HG02571 (cell line): ENCODE measurements around the gene ARHGEF6.
A peak's percentile ranks its signal among the peaks of the same experiment; 100 is the strongest.
"Not testable (repeated sequence)": the region's sequence is repeated elsewhere in the genome, so short reads cannot be mapped to it uniquely, and the experiment has no call there.

Source experiments
- ATAC-seq: cut with Tn5 transposase; IDR thresholded peaks from one replicate; pipeline ENCODE4 v1.9.1; 2021; ENCODE audit warnings: mild to moderate bottlenecking, moderate library complexity; ENCODE audit not compliant: unreplicated experiment

ARHGEF6 gene

GRCh38 chrX:136784231-136784630, 3.5 kb upstream of the ARHGEF6 start:
- ATAC-seq = no peak

- no peak for ATAC-seq
Measured at GRCh38 chrX:136783159-136783558, 2.4 kb upstream of the ARHGEF6 start.

GRCh38 chrX:136781180-136781797, 557 bp upstream of the ARHGEF6 start:
- no peak for ATAC-seq

- ATAC-seq = no peak
Measured at GRCh38 chrX:136780241-136780640, 491 bp downstream of the ARHGEF6 start.

GRCh38 chrX:136779346-136779781, 1.4 kb downstream of the ARHGEF6 start:
- no peak for ATAC-seq

- no peak for ATAC-seq
Measured at GRCh38 chrX:136778916-136779315, 1.8 kb downstream of the ARHGEF6 start.

- no peak for ATAC-seq
Measured at GRCh38 chrX:136778020-136778419, 2.7 kb downstream of the ARHGEF6 start.

GRCh38 chrX:136773648-136774047, 7.1 kb downstream of the ARHGEF6 start:
- no peak for ATAC-seq

- not testable (repeated sequence) for ATAC-seq
Measured at GRCh38 chrX:136771869-136772268, 8.9 kb downstream of the ARHGEF6 start.

GRCh38 chrX:136768469-136769084, 12.2 kb downstream of the ARHGEF6 start:
- ATAC-seq = no peak

GRCh38 chrX:136767104-136767941, 13.4 kb downstream of the ARHGEF6 start:
- peak; percentile 71 for ATAC-seq

- no peak for ATAC-seq
Measured at GRCh38 chrX:136766785-136767103, 14.0 kb downstream of the ARHGEF6 start.

GRCh38 chrX:136765821-136766356, 14.8 kb downstream of the ARHGEF6 start:
- no peak for ATAC-seq

GRCh38 chrX:136764206-136764605, 16.5 kb downstream of the ARHGEF6 start:
- no peak for ATAC-seq

- ATAC-seq = no peak
Measured at GRCh38 chrX:136762820-136763452, 17.8 kb downstream of the ARHGEF6 start.

GRCh38 chrX:136761421-136761820, 19.3 kb downstream of the ARHGEF6 start:
- ATAC-seq = no peak

GRCh38 chrX:136759968-136760367, 20.8 kb downstream of the ARHGEF6 start:
- ATAC-seq = no peak

GRCh38 chrX:136755411-136755810, 25.3 kb downstream of the ARHGEF6 start:
- no peak for ATAC-seq

- no peak for ATAC-seq
Measured at GRCh38 chrX:136754651-136755050, 26.1 kb downstream of the ARHGEF6 start.

GRCh38 chrX:136752796-136753195, 27.9 kb downstream of the ARHGEF6 start:
- ATAC-seq = no peak

GRCh38 chrX:136752346-136752745, 28.4 kb downstream of the ARHGEF6 start:
- ATAC-seq = no peak
